Large intestine (tissue), 12 donors: ENCODE data around the gene TM2D1. TPM values are rescaled to one million over a fixed set of nuclear protein-coding genes. Genes with fewer than 3 reads are reported as not detected.

Experiments used
- DNase-seq, 2 donors: peaks; one replicate each; pipeline versions ENCODE4 v3.0.0 to v3.0.0-alpha.2; 2013
- H3K27ac ChIP-seq: one replicate; pipeline ENCODE4 v1.5.1; 2013; ENCODE audit warnings: low read length
- H3K27me3 ChIP-seq: 2 replicates; pipeline ENCODE4 v1.6.1; 2013; ENCODE audit warnings: low read length; ENCODE audit not compliant: control insufficient read depth, insufficient read depth
- H3K36me3 ChIP-seq: 2 replicates; pipeline ENCODE4 v1.6.1; 2013; ENCODE audit warnings: low read length; ENCODE audit not compliant: control insufficient read depth, insufficient read depth
- H3K4me1 ChIP-seq: one replicate; pipeline ENCODE4 v1.6.1; 2013; ENCODE audit warnings: low read length; ENCODE audit not compliant: control insufficient read depth, insufficient read depth
- H3K4me3 ChIP-seq: one replicate; pipeline ENCODE4 v1.5.1; 2013; ENCODE audit warnings: low read length
- H3K9me3 ChIP-seq: one replicate; pipeline ENCODE4 v1.6.1; 2013; ENCODE audit warnings: mild to moderate bottlenecking, low read depth, low read length, moderate library complexity; ENCODE audit not compliant: control insufficient read depth
- whole genome bisulfite sequencing: methylation state at CpG from one replicate; pipeline ENCODE4 v1.1.5; 2013; ENCODE audit warnings: low lambda C conversion rate; ENCODE audit not compliant: insufficient coverage; 5-methylcytosine and 5-hydroxymethylcytosine counted together
- long read RNA-seq, 11 donors: transcript quantifications; one replicate each; lab custom pipeline, GENCODE V29; 2026
- polyA plus RNA-seq: library from polyadenylated mRNA; unstranded; fragments of 120-200 nt; gene quantifications from one replicate; pipeline ENCODE4 v1.2.1, GENCODE V29; 2013

TM2D1 gene
- polyA plus RNA-seq, result 54.5 TPM
- long read RNA-seq, donor 1, transcript TM2D1-212 (7 exons, 969 nt), result major isoform, 5 of 5 reads
- long read RNA-seq, donor 1, partial matches to known transcripts, result 0 of 5 reads
- long read RNA-seq, donor 1, other reads (novel, unspliced or antisense), result 0 of 5 reads
- long read RNA-seq, donor 2, transcript TM2D1-212 (7 exons, 969 nt), result major isoform, 16 of 17 reads
- long read RNA-seq, donor 2, partial matches to known transcripts, result 0 of 17 reads
- long read RNA-seq, donor 2, other reads (novel, unspliced or antisense), result 0 of 17 reads
- long read RNA-seq, donor 3, result 0 reads
- long read RNA-seq, donor 4, partial matches to known transcripts, result 0 of 1 reads
- long read RNA-seq, donor 4, other reads (novel, unspliced or antisense), result 0 of 1 reads
- long read RNA-seq, donor 5, transcript TM2D1-212 (7 exons, 969 nt), result major isoform, 14 of 19 reads
- long read RNA-seq, donor 5, partial matches to known transcripts, result 5 of 19 reads
- long read RNA-seq, donor 5, other reads (novel, unspliced or antisense), result 0 of 19 reads
- long read RNA-seq, donor 6, transcript TM2D1-212 (7 exons, 969 nt), result major isoform, 9 of 11 reads
- long read RNA-seq, donor 6, partial matches to known transcripts, result 0 of 11 reads
- long read RNA-seq, donor 6, other reads (novel, unspliced or antisense), result 0 of 11 reads
- long read RNA-seq, donor 7, partial matches to known transcripts, result 0 of 3 reads
- long read RNA-seq, donor 7, other reads (novel, unspliced or antisense), result 0 of 3 reads
- long read RNA-seq, donor 8, transcript TM2D1-212 (7 exons, 969 nt), result major isoform, 23 of 26 reads
- long read RNA-seq, donor 8, partial matches to known transcripts, result 0 of 26 reads
- long read RNA-seq, donor 8, other reads (novel, unspliced or antisense), result 0 of 26 reads
- long read RNA-seq, donor 9, transcript TM2D1-212 (7 exons, 969 nt), result major isoform, 5 of 7 reads
- long read RNA-seq, donor 9, partial matches to known transcripts, result 0 of 7 reads
- long read RNA-seq, donor 9, other reads (novel, unspliced or antisense), result 0 of 7 reads
- long read RNA-seq, donor 10, transcript TM2D1-212 (7 exons, 969 nt), result major isoform, 15 of 19 reads
- long read RNA-seq, donor 10, partial matches to known transcripts, result 0 of 19 reads
- long read RNA-seq, donor 10, other reads (novel, unspliced or antisense), result 0 of 19 reads
- long read RNA-seq, donor 11, transcript TM2D1-212 (7 exons, 969 nt), result major isoform, 14 of 16 reads
- long read RNA-seq, donor 11, partial matches to known transcripts, result 0 of 16 reads
- long read RNA-seq, donor 11, other reads (novel, unspliced or antisense), result 0 of 16 reads

DNA sequence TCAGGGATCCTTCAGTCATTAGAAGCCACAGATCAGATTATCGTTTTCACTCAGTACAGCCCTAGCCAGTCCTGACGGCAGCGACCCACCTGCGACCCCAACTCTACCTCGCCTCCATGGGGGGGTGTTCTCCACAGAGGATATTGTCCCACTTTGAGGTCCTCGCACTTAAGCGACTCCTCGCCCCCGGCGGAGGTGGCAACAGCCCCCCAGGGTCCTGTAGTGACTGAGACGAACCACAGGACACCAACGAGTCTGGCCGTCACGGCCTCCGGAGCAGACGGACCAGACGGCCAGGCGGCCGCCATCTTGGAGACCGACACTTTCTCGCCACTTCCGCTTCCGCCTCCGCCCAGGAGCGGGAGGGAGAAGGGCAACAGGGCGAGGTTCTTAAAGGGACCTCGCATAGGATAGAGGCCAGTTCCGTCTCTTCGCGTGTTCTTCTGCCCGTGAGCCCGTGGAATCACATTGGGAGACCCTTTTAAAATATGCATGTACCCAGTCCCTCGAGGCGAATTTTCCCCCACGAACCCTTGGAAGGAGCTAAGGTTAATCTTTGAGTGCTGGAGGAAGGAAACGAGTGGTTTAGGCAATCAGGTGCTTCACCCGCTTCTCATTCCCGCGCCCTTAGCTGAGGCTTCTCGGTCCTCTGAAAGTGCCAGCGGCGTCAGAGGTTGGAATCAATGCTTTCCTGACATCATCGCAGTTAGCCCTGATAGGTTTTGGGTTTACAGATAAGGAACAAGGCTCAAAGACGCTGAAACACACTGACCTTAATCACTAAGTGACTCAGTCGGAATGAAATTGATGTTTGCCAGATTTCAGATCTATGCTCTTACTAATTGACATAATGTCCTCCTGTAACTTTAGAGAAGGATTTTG lies at the start of gene TM2D1:
Gene TM2D1, minus strand, starts transcription at position 329 of the 882 bp plus-strand sequence. Its CDS starts 21 bp downstream, at position 308.
- peak; percentile 90 to 94 for DNase-seq
- H3K36me3 ChIP-seq, result no peaks in the 10 kb centered on the region
- no peaks in the 10 kb centered on the region for H3K9me3 ChIP-seq
- H3K4me1 ChIP-seq, result no peaks in the 10 kb centered on the region
- WGBS, result no CpG with 5 or more reads among the region's 45 CpGs
- peak within 1 kb of the TSS; percentile 92 for H3K4me3 ChIP-seq
- H3K27me3 ChIP-seq, result no peaks in the 10 kb centered on the region
- H3K27ac ChIP-seq, result peak within 1 kb of the TSS; percentile 73

DNA sequence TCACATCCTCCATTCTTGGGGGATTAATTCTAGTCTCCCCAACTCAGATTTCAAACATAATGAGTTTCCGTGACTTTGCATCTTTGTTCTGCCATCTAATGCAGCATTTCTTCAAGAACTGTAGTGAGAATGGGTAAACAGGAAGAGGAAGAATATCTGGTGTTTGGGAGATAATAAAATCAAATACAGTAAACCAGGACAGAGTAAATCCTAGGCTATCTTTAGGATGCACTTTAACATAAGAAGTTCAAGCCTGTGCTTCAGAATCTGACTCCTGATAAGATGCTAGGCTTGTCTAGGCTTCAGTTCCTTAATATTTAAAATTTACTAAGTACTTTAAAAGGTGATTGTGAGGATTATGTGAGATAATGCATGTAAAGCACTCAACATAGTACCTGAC lies 45.2 kb upstream of the TM2D1 start:
- no peak for DNase-seq
- Histone ChIP-seq H3K27me3 (no peaks in the 10 kb centered on the region), H3K27ac (no peak overlapping the region), H3K9me3 (no peaks in the 10 kb centered on the region), H3K4me1 (no peaks in the 10 kb centered on the region), H3K4me3 (no peak overlapping the region), H3K36me3 (peaks cover 39% of the 10 kb centered on the region)
- WGBS, result no CpG with 5 or more reads among the region's 1 CpG

- no peaks in the 10 kb centered on the region for H3K4me1 ChIP-seq
- DNase-seq, result no peak
- no peak overlapping the region for H3K4me3 ChIP-seq
- H3K9me3 ChIP-seq, result no peaks in the 10 kb centered on the region
- H3K27ac ChIP-seq, result no peak overlapping the region
- WGBS, result no CpG with 5 or more reads among the region's 2 CpGs
- H3K27me3 ChIP-seq, result no peaks in the 10 kb centered on the region
- peaks cover 2% of the 10 kb centered on the region for H3K36me3 ChIP-seq
Observed at GRCh38 chr1:61757950-61758349, 33.0 kb upstream of the TM2D1 start.

DNA sequence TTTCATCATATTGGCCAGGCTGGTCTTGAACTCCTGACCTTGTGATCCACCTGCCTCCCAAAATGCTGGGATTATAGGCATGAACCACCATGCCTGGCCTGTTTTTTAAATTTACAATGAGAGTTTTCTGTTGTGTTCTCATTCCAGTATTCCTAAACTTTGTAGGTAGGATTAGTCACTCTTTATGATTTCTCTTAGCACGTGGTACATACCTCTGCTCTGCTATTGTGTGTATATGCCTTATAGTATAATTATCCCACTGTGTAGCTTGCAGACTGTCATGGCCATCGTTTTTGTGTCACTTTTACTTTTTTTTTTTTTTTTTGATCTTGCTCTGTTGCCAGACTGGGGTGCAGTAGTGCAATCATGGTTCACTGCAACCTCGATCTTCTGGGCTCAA lies 31.8 kb upstream of the TM2D1 start:
- no peak for DNase-seq
- Histone ChIP-seq H3K27ac (no peak overlapping the region), H3K4me3 (no peak overlapping the region), H3K4me1 (no peaks in the 10 kb centered on the region), H3K36me3 (peaks cover 2% of the 10 kb centered on the region), H3K27me3 (no peaks in the 10 kb centered on the region), H3K9me3 (no peaks in the 10 kb centered on the region)
- 80% methylated on average over 1 of the region's 3 CpGs for WGBS

DNA sequence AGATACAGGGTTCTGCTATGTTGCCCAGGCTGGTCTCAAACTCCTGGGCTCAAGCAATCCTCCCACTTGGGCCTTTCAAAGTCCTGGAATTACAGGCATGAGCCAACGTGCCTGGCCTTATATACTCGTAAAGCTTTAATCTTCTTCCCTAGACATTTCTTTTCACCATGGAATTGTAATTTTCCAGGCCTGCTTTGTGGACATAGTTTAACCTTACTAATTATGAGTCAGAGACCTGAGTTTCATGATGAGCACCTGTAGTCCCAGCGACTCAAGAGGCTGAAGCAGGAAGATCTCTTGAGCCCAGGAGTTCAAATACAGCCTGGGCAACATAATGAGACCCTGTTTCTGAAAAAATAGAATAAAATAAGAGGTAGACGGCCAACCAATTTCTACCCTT lies 29.6 kb upstream of the TM2D1 start:
- H3K4me1 ChIP-seq, result no peaks in the 10 kb centered on the region
- no peaks in the 10 kb centered on the region for H3K9me3 ChIP-seq
- H3K36me3 ChIP-seq, result peaks cover 2% of the 10 kb centered on the region
- no peak overlapping the region for H3K27ac ChIP-seq
- no peaks in the 10 kb centered on the region for H3K27me3 ChIP-seq
- H3K4me3 ChIP-seq, result no peak overlapping the region
- DNase-seq, result no peak
- WGBS, result 100% methylated on average over 1 of the region's 4 CpGs

DNA sequence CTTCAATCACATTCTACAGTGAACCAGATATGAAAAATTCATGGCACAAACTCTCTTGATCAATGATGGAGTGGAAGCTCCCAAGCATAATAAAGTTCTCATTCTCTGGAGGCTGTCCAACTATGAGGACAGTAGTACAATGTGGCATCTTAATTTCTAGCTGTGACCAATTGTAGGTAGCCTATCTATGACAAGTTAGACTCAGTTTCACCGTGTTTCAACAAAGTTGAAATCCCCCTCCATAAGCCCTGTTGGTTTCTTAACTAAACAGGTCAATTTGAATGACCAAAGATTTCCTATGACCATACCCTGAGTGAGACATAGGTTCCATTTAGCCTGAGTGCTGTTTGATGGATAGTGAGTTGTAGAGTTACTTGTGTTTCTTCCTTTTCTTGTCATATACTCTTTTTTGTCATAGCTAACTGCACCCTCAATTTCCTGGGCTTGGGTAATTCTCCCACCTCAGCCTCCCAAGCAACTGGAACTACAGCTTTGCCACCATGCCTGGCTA lies 29.1 kb upstream of the TM2D1 start:
- H3K27ac ChIP-seq, result no peak overlapping the region
- no peaks in the 10 kb centered on the region for H3K27me3 ChIP-seq
- H3K9me3 ChIP-seq, result no peaks in the 10 kb centered on the region
- no peak for DNase-seq
- no peak overlapping the region for H3K4me3 ChIP-seq
- no peaks in the 10 kb centered on the region for H3K4me1 ChIP-seq
- WGBS, result no CpG with 5 or more reads among the region's 1 CpG
- peaks cover 2% of the 10 kb centered on the region for H3K36me3 ChIP-seq

- no peak for DNase-seq
- H3K9me3 ChIP-seq, result no peaks in the 10 kb centered on the region
- H3K4me1 ChIP-seq, result no peaks in the 10 kb centered on the region
- no peak overlapping the region for H3K27ac ChIP-seq
- no peaks in the 10 kb centered on the region for H3K27me3 ChIP-seq
- 33% methylated on average over 1 of the region's 1 CpG for WGBS
- H3K4me3 ChIP-seq, result no peak overlapping the region
- H3K36me3 ChIP-seq, result peaks cover 2% of the 10 kb centered on the region
Observed at GRCh38 chr1:61752921-61753389, 28.0 kb upstream of the TM2D1 start.

- DNase-seq, result no peak
- H3K9me3 ChIP-seq, result no peaks in the 10 kb centered on the region
- WGBS, result no CpG with 5 or more reads among the region's 2 CpGs
- H3K4me3 ChIP-seq, result no peak overlapping the region
- H3K27me3 ChIP-seq, result no peaks in the 10 kb centered on the region
- H3K36me3 ChIP-seq, result no peaks in the 10 kb centered on the region
- H3K27ac ChIP-seq, result no peak overlapping the region
- H3K4me1 ChIP-seq, result peaks cover 9% of the 10 kb centered on the region
Observed at GRCh38 chr1:61749574-61749973, 24.6 kb upstream of the TM2D1 start.

GRCh38 chr1:61748566-61748965 lies 23.6 kb upstream of the TM2D1 start:
- Histone ChIP-seq H3K27me3 (no peaks in the 10 kb centered on the region), H3K27ac (no peak overlapping the region), H3K4me3 (no peak overlapping the region), H3K36me3 (no peaks in the 10 kb centered on the region), H3K9me3 (no peaks in the 10 kb centered on the region), H3K4me1 (peaks cover 14% of the 10 kb centered on the region)
- no CpG with 5 or more reads among the region's 4 CpGs for WGBS
- DNase-seq, result no peak
